SK-N-SH (cell line): ENCODE results near the gene PCNT. TPM values are rescaled to one million over a fixed set of nuclear protein-coding genes. Genes with fewer than 3 reads are reported as not detected.

Experiments used
- CTCF ChIA-PET: fragments of 300-600, 350-600 bp; formaldehyde crosslinking; extraction: SDS; loops from one replicate; lab custom pipeline; 2021; lab: Yijun Ruan, JAX
- POLR2A ChIA-PET: fragments of 350-600 bp; sonication (Branson Sonifier 250); formaldehyde crosslinking; extraction: SDS; loops from one replicate; lab custom pipeline; 2020; ENCODE audit warnings: antibody characterized with exemption, inconsistent platforms; lab: Yijun Ruan, JAX
- DNase-seq: peaks from one replicate; pipeline ENCODE4 v3.0.0; 2012
- H2AFZ ChIP-seq: fragments of 200-600 bp; sonication (generic); 2 replicates; pipeline ENCODE4 v1.8.1; 2016; ENCODE audit warnings: antibody characterized with exemption, mild to moderate bottlenecking, low read depth
- H3F3A ChIP-seq: fragments of 200-600 bp; sonication (generic); replicated peaks from 2 replicates; pipeline ENCODE3; 2016; ENCODE audit warnings: antibody characterized with exemption, mild to moderate bottlenecking; ENCODE audit not compliant: insufficient read depth
- H3K27ac ChIP-seq, 2 experiments: fragments of 200-500 bp in 1 of 2; fragments of 200-600 bp in 1 of 2; sonication (Bioruptor generic) in 1 of 2; sonication (generic), shearing (Covaris generic) in 1 of 2; 2 replicates each; pipeline versions ENCODE4 v1.5.1 to v1.6.1; 2014 to 2016; ENCODE audit warnings: low read depth in 2 of 2, inconsistent platforms in 1 of 2, low read length in 1 of 2, mild to moderate bottlenecking in 1 of 2, mixed read lengths in 1 of 2
- H3K27me3 ChIP-seq: fragments of 200-600 bp; sonication (generic), shearing (Covaris generic); 2 replicates; pipeline ENCODE4 v1.6.1; 2016; ENCODE audit warnings: mixed run types; ENCODE audit not compliant: insufficient read depth
- H3K36me3 ChIP-seq, 2 experiments: fragments of 200-500 bp in 1 of 2; fragments of 200-600 bp in 1 of 2; sonication (Bioruptor generic) in 1 of 2; sonication (generic) in 1 of 2; replicated peaks in 1 of 2; 2 replicates each; pipeline versions ENCODE3 to v1.5.1; 2014 to 2016; ENCODE audit warnings: low read length in 1 of 2, mild to moderate bottlenecking in 1 of 2; ENCODE audit not compliant: insufficient read depth in 2 of 2, control insufficient read depth in 1 of 2
- H3K4me1 ChIP-seq, 2 experiments: fragments of 200-500 bp in 1 of 2; fragments of 200-600 bp in 1 of 2; sonication (Bioruptor generic) in 1 of 2; sonication (generic), shearing (Covaris generic) in 1 of 2; 2 replicates each; pipeline versions ENCODE4 v1.5.1 to v1.6.1; 2014 to 2016; ENCODE audit warnings: low read depth in 1 of 2, low read length in 1 of 2, mixed run types in 1 of 2; ENCODE audit not compliant: insufficient read depth in 2 of 2, control insufficient read depth in 1 of 2
- H3K4me2 ChIP-seq: fragments of 200-600 bp; sonication (generic), shearing (Covaris generic); 2 replicates; pipeline ENCODE4 v1.6.1; 2017; ENCODE audit warnings: mixed run types
- H3K4me3 ChIP-seq, 2 experiments: fragments of 200-500 bp in 1 of 2; fragments of 200-600 bp in 1 of 2; sonication (Bioruptor generic) in 1 of 2; sonication (generic), shearing (Covaris generic) in 1 of 2; 2 replicates each; pipeline versions ENCODE4 v1.5.1 to v1.8.1; 2014 to 2016; ENCODE audit warnings: low read depth in 2 of 2, inconsistent platforms in 1 of 2, low read length in 1 of 2, mild to moderate bottlenecking in 1 of 2, mixed read lengths in 1 of 2, moderate library complexity in 1 of 2
- H3K79me2 ChIP-seq: fragments of 200-600 bp; sonication (generic); 2 replicates; pipeline ENCODE4 v1.8.1; 2017; ENCODE audit warnings: mild to moderate bottlenecking; ENCODE audit not compliant: insufficient read depth
- H3K9ac ChIP-seq: fragments of 200-600 bp; sonication (generic); 2 replicates; pipeline ENCODE4 v1.6.1; 2017; ENCODE audit warnings: mixed run types
- H3K9me2 ChIP-seq: fragments of 200-600 bp; sonication (generic); 2 replicates; pipeline ENCODE4 v1.6.1; 2017; ENCODE audit warnings: mixed run types
- H3K9me3 ChIP-seq: fragments of 200-600 bp; sonication (generic); 2 replicates; pipeline ENCODE4 v1.6.1; 2017; ENCODE audit warnings: mixed run types, mild to moderate bottlenecking, moderate library complexity
- H4K20me1 ChIP-seq: fragments of 200-600 bp; sonication (generic); 2 replicates; pipeline ENCODE4 v1.6.1; 2017; ENCODE audit warnings: mild to moderate bottlenecking, mixed run types; ENCODE audit not compliant: insufficient read depth
- ELF1 ChIP-seq: IDR thresholded peaks from 2 replicates; pipeline ENCODE4 v1.4.0; 2012
- EP300 ChIP-seq, 2 experiments: IDR thresholded peaks; 2 replicates each; pipeline versions ENCODE4 v1.4.0 to v1.6.1; 2012; ENCODE audit warnings: borderline replicate concordance in 1 of 2, low read depth in 1 of 2, low read length in 1 of 2
- GABPA ChIP-seq: IDR thresholded peaks from 2 replicates; pipeline ENCODE4 v1.4.0; 2012; ENCODE audit warnings: low read depth, mild to moderate bottlenecking
- JUND ChIP-seq: IDR thresholded peaks from 2 replicates; pipeline ENCODE4 v1.4.0; 2012
- POLR2AphosphoS5 ChIP-seq: IDR thresholded peaks from 2 replicates; pipeline ENCODE4 v1.6.1; 2012; ENCODE audit warnings: low read depth, low read length
- SIN3A ChIP-seq: IDR thresholded peaks from 2 replicates; pipeline ENCODE4 v1.6.1; 2012; ENCODE audit warnings: low read depth, mild to moderate bottlenecking, low read length, moderate library complexity, borderline replicate concordance
- YY1 ChIP-seq: IDR thresholded peaks from 2 replicates; pipeline ENCODE4 v1.4.0; 2012; ENCODE audit warnings: low read depth, mild to moderate bottlenecking
- WGBS: methylation state at CpG from one replicate; pipeline ENCODE4 v1.1.6; 2017; ENCODE audit warnings: low lambda C conversion rate; 5-methylcytosine and 5-hydroxymethylcytosine counted together
- polyA plus RNA-seq, 3 experiments: library from polyadenylated mRNA; depleted of rRNA; stranded (reverse); fragments of >200 nt; gene quantifications; 2 replicates each; pipeline ENCODE4 v1.2.3, GENCODE V29; 2012
- TF ChIP-seq, protein P1 (sequence below): IDR thresholded peaks from 2 replicates; pipeline ENCODE4; 2012
- TF ChIP-seq, protein P2 (sequence below): IDR thresholded peaks from 2 replicates; pipeline ENCODE4 v1.6.1; 2012; ENCODE audit warnings: mild to moderate bottlenecking, low read depth, low read length, moderate library complexity
- TF ChIP-seq, protein P3 (sequence below): fragments of 150-350 bp; IDR thresholded peaks from 2 replicates; pipeline ENCODE4 v1.6.1; 2017; ENCODE audit warnings: antibody characterized with exemption, low read length, low read depth, borderline replicate concordance
- TF ChIP-seq, protein P4 (sequence below): fragments of 200-600 bp; sonication (generic); IDR thresholded peaks from 2 replicates; pipeline ENCODE4 v1.6.1; 2017; ENCODE audit warnings: antibody characterized with exemption, mild to moderate bottlenecking, moderate library complexity

The PCNT gene
- polyA plus RNA-seq, 1 of the 3 experiments (the other 2 are of a cell fraction) = 15.7 TPM

DNA sequence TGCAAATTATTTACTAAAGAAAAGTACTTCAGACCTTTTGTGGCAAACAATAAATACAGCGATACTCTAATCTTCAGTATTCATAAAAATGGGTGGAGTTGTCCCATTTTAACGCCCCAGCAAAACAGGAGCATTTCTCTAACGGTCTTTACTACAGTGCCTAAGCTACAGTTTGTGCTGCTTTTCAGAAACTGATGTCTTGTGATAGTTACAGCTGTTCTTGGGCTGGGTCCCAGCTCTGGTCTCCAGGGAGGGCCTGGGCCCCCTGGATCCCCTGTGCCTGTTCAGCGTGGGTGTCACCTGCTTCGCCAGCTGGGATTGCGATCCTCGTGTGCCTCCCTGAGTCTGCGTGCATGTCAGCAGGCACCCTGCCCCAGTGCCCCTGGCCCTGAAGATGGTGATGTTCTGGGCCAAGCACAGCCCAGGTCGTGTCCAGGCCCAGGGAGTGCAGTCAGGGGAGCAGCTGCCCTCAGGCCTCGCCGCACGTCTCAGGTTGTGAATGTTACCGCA is 70.7 kb downstream of the PCNT start:
- Histone ChIP-seq H3K79me2 (no peaks in the 10 kb centered on the region), H3K27ac (no peak overlapping the region), H3K4me1 (no peaks in the 10 kb centered on the region), H3K27me3 (no peaks in the 10 kb centered on the region), H3K9me2 (no peaks in the 10 kb centered on the region), H3K9me3 (no peaks in the 10 kb centered on the region), H3K4me2 (no peak overlapping the region), H3K9ac (no peak overlapping the region), H3F3A (no peaks in the 10 kb centered on the region), H3K4me3 (no peak overlapping the region), H4K20me1 (no peaks in the 10 kb centered on the region), H2AFZ (no peak overlapping the region), H3K36me3 (peaks cover 11 to 49% of the 10 kb centered on the region in 2 experiments)
- POLR2A ChIA-PET = no interaction called here
- WGBS = 95% methylated on average over 9 of the region's 13 CpGs
- DNase-seq = peak; percentile 20
- TF ChIP-seq POLR2AphosphoS5 = no peak
- TF ChIP-seq GABPA = no peak
- TF ChIP-seq JUND = no peak
- TF ChIP-seq ELF1 = no peak
- no peak for TF ChIP-seq YY1
- TF ChIP-seq, protein P1, sequence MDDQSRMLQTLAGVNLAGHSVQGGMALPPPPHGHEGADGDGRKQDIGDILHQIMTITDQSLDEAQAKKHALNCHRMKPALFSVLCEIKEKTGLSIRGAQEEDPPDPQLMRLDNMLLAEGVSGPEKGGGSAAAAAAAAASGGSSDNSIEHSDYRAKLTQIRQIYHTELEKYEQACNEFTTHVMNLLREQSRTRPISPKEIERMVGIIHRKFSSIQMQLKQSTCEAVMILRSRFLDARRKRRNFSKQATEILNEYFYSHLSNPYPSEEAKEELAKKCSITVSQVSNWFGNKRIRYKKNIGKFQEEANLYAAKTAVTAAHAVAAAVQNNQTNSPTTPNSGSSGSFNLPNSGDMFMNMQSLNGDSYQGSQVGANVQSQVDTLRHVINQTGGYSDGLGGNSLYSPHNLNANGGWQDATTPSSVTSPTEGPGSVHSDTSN = no peak
- TF ChIP-seq, protein P2, sequence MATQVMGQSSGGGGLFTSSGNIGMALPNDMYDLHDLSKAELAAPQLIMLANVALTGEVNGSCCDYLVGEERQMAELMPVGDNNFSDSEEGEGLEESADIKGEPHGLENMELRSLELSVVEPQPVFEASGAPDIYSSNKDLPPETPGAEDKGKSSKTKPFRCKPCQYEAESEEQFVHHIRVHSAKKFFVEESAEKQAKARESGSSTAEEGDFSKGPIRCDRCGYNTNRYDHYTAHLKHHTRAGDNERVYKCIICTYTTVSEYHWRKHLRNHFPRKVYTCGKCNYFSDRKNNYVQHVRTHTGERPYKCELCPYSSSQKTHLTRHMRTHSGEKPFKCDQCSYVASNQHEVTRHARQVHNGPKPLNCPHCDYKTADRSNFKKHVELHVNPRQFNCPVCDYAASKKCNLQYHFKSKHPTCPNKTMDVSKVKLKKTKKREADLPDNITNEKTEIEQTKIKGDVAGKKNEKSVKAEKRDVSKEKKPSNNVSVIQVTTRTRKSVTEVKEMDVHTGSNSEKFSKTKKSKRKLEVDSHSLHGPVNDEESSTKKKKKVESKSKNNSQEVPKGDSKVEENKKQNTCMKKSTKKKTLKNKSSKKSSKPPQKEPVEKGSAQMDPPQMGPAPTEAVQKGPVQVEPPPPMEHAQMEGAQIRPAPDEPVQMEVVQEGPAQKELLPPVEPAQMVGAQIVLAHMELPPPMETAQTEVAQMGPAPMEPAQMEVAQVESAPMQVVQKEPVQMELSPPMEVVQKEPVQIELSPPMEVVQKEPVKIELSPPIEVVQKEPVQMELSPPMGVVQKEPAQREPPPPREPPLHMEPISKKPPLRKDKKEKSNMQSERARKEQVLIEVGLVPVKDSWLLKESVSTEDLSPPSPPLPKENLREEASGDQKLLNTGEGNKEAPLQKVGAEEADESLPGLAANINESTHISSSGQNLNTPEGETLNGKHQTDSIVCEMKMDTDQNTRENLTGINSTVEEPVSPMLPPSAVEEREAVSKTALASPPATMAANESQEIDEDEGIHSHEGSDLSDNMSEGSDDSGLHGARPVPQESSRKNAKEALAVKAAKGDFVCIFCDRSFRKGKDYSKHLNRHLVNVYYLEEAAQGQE = no peak
- TF ChIP-seq, protein P3, sequence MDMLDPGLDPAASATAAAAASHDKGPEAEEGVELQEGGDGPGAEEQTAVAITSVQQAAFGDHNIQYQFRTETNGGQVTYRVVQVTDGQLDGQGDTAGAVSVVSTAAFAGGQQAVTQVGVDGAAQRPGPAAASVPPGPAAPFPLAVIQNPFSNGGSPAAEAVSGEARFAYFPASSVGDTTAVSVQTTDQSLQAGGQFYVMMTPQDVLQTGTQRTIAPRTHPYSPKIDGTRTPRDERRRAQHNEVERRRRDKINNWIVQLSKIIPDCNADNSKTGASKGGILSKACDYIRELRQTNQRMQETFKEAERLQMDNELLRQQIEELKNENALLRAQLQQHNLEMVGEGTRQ = no peak
- no peak for TF ChIP-seq SIN3A
- TF ChIP-seq, protein P4, sequence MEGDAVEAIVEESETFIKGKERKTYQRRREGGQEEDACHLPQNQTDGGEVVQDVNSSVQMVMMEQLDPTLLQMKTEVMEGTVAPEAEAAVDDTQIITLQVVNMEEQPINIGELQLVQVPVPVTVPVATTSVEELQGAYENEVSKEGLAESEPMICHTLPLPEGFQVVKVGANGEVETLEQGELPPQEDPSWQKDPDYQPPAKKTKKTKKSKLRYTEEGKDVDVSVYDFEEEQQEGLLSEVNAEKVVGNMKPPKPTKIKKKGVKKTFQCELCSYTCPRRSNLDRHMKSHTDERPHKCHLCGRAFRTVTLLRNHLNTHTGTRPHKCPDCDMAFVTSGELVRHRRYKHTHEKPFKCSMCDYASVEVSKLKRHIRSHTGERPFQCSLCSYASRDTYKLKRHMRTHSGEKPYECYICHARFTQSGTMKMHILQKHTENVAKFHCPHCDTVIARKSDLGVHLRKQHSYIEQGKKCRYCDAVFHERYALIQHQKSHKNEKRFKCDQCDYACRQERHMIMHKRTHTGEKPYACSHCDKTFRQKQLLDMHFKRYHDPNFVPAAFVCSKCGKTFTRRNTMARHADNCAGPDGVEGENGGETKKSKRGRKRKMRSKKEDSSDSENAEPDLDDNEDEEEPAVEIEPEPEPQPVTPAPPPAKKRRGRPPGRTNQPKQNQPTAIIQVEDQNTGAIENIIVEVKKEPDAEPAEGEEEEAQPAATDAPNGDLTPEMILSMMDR = no peak
- no peak for TF ChIP-seq EP300 (IDR thresholded peaks at IDR 0.05; ENCODE audit: borderline replicate concordance in 1 of 2, low read depth in 1 of 2, low read length in 1 of 2)
- CTCF ChIA-PET = interaction anchor here (0.9 kb wide), 1 partner anchor 9 kb away, joined by 3 read pairs; no protein-coding TSS in a partner anchor
